ENCODE measurements around the gene LTA. TPM values are rescaled to one million over a fixed set of nuclear protein-coding genes. Genes with fewer than 3 reads are reported as not detected.
A peak's percentile ranks its signal among the peaks of the same experiment; 100 is the strongest.

Gene LTA
- total and polyA plus RNA-seq, 7 donors, result 0.05 to 0.10 TPM; not detected in 5

GRCh38 chr6:31620586-31621319 lies 48.7 kb downstream of the LTA start, which contains the start of gene PRRC2A:
Gene PRRC2A (plus strand): TSS chr6:31620715. CDS start chr6:31622790, 2,075 bp downstream.
- WGBS, 3 donors, result 0 to 2% (median 1%) methylated on average over 30 to 67 of the region's 67 CpGs
- Histone ChIP-seq H3K4me1 (peaks cover 16% of the 10 kb centered on the region), H3K36me3 (ENCODE audit: insufficient read depth in 1 of 2, low read depth in 1 of 2) (peaks cover 14 to 39% of the 10 kb centered on the region in 2 donors), H3K27ac (peak within 1 kb of the TSS; percentile 96), H3K4me3 (peak within 1 kb of the TSS; percentile 88), H3K27me3 (ENCODE audit: insufficient read depth in 3 of 3, low read length in 2 of 3) (no peaks in the 10 kb centered on the region), H3K9me3 (no peaks in the 10 kb centered on the region)
- peak; percentile 58 to 71 (median 64) for ATAC-seq
- DNase-seq, result no peak
- TF ChIP-seq CTCF (IDR thresholded peaks at IDR 0.05), result no peak
- intact Hi-C loops (cut with DNase I), result loop anchor here in 1 of 2 donors (2.0 kb wide), 1 partner anchor 32 kb away; the partner anchor contains the start of gene BAG6

GRCh38 chr6:31621320-31621939 lies 49.3 kb downstream of the LTA start:
- ATAC-seq (no peak), DNase-seq (no peak)
- Histone ChIP-seq H3K27me3 (ENCODE audit: insufficient read depth in 3 of 3, low read length in 2 of 3) (no peaks in the 10 kb centered on the region), H3K27ac (peak overlapping the region; percentile 96), H3K4me3 (peak overlapping the region; percentile 88), H3K9me3 (no peaks in the 10 kb centered on the region), H3K4me1 (peaks cover 16% of the 10 kb centered on the region), H3K36me3 (ENCODE audit: insufficient read depth in 1 of 2, low read depth in 1 of 2) (peaks cover 15 to 46% of the 10 kb centered on the region in 2 donors)
- no peak for TF ChIP-seq CTCF (IDR thresholded peaks at IDR 0.05)
- intact Hi-C loops (cut with DNase I), result loop anchor here in 1 of 2 donors (2.0 kb wide), 1 partner anchor 31 kb away; the partner anchor contains the start of gene BAG6
- 13 to 17% (median 16%) methylated on average over 15 of the region's 15 CpGs for WGBS, 3 donors

GRCh38 chr6:31621991-31622390 lies 49.9 kb downstream of the LTA start:
- Histone ChIP-seq H3K36me3 (ENCODE audit: insufficient read depth in 1 of 2, low read depth in 1 of 2) (peaks cover 15 to 51% of the 10 kb centered on the region in 2 donors), H3K4me1 (peaks cover 16% of the 10 kb centered on the region), H3K4me3 (peak overlapping the region; percentile 88), H3K27me3 (ENCODE audit: insufficient read depth in 3 of 3, low read length in 2 of 3) (no peaks in the 10 kb centered on the region), H3K9me3 (no peaks in the 10 kb centered on the region), H3K27ac (peak overlapping the region; percentile 96)
- ATAC-seq (no peak), DNase-seq (no peak)
- WGBS, 3 donors, result 23 to 33% (median 30%) methylated on average over 4 of the region's 4 CpGs
- no peak for TF ChIP-seq CTCF (IDR thresholded peaks at IDR 0.05)
- intact Hi-C loops (cut with DNase I), result loop anchor here (2.0 kb wide), 2 partner anchors 29 to 31 kb away; partner anchors contain the start of gene BAG6 (in 1 of the 2)

GRCh38 chr6:31622684-31623091 lies 50.6 kb downstream of the LTA start:
- H3K36me3 ChIP-seq (ENCODE audit: insufficient read depth in 1 of 2, low read depth in 1 of 2), result peaks cover 18 to 58% of the 10 kb centered on the region in 2 donors
- H3K27ac ChIP-seq, result no peak overlapping the region
- intact Hi-C loops (cut with DNase I), result loop anchor here in 1 of 2 donors (2.0 kb wide), 1 partner anchor 28 kb away; no protein-coding TSS in a partner anchor
- 58 to 69% (median 59%) methylated on average over 10 of the region's 10 CpGs for WGBS, 3 donors
- DNase-seq, result no peak
- H3K4me1 ChIP-seq, result peaks cover 16% of the 10 kb centered on the region
- ATAC-seq, result no peak
- no peak overlapping the region for H3K4me3 ChIP-seq
- H3K9me3 ChIP-seq, result no peaks in the 10 kb centered on the region
- H3K27me3 ChIP-seq (ENCODE audit: insufficient read depth in 3 of 3, low read length in 2 of 3), result no peaks in the 10 kb centered on the region
- no peak for TF ChIP-seq CTCF (IDR thresholded peaks at IDR 0.05)

Other genes starting within 250 kb of the LTA start
Only the 30 nearest of the 34 such genes appear.
- 100 to 1,000 TPM; 185 to 402 (median 277) TPM for gene HLA-B, start 215.1 kb upstream of the LTA start, total RNA-seq
- 100 to 1,000 TPM; 138 to 237 (median 218) TPM for gene HLA-B, start 215.1 kb upstream of the LTA start, polyA plus RNA-seq
- gene MICA, start 168.7 kb upstream of the LTA start, total RNA-seq, result 1 to 10 TPM; 2.7 to 5.7 (median 4.2) TPM
- gene MICA, start 168.7 kb upstream of the LTA start, polyA plus RNA-seq, result 1 to 10 TPM; 4.1 to 5.7 (median 5.0) TPM
- 1 to 10 TPM in 1 of 4 donors, under 1 TPM in 3; 0.65 to 1.0 (median 0.75) TPM for gene MICB, start 74.1 kb upstream of the LTA start, total RNA-seq
- gene MICB, start 74.1 kb upstream of the LTA start, polyA plus RNA-seq, result under 1 TPM; 0.25 to 0.42 (median 0.25) TPM
- not detected for gene MCCD1, start 43.3 kb upstream of the LTA start, total RNA-seq
- gene MCCD1, start 43.3 kb upstream of the LTA start, polyA plus RNA-seq, result not detected
- gene DDX39B, start 30.3 kb upstream of the LTA start, total RNA-seq, result 100 to 1,000 TPM; 141 to 186 (median 165) TPM
- 100 to 1,000 TPM; 128 to 174 (median 134) TPM for gene DDX39B, start 30.3 kb upstream of the LTA start, polyA plus RNA-seq
- gene ATP6V1G2, start 25.7 kb upstream of the LTA start, total RNA-seq, result 1 to 10 TPM in 2 of 4 donors, under 1 TPM in 2; 0.66 to 2.8 (median 0.94) TPM
- gene ATP6V1G2, start 25.7 kb upstream of the LTA start, polyA plus RNA-seq, result 1 to 10 TPM in 2 of 3 donors, under 1 TPM in 1; 0.95 to 4.7 (median 1.7) TPM
- 10 to 100 TPM; 13.7 to 19.1 (median 15.4) TPM for gene NFKBIL1, start 24.7 kb upstream of the LTA start, total RNA-seq
- gene NFKBIL1, start 24.7 kb upstream of the LTA start, polyA plus RNA-seq, result 10 to 100 TPM; 20.8 to 29.3 (median 21.6) TPM
- gene TNF, start 3.3 kb downstream of the LTA start, total RNA-seq, result under 1 TPM in 3 of 4 donors, not detected in 1; 0.34 to 0.81 (median 0.61) TPM
- under 1 TPM in 2 of 3 donors, not detected in 1; 0.09 TPM for gene TNF, start 3.3 kb downstream of the LTA start, polyA plus RNA-seq
- under 1 TPM; 0.69 to 0.79 (median 0.74) TPM for gene LTB, start 10.1 kb downstream of the LTA start, total RNA-seq
- 1 to 10 TPM in 1 of 3 donors, under 1 TPM in 2; 0.08 to 1.0 (median 0.17) TPM for gene LTB, start 10.1 kb downstream of the LTA start, polyA plus RNA-seq
- gene LST1, start 14.0 kb downstream of the LTA start, total RNA-seq, result 1 to 10 TPM; 1.8 to 5.6 (median 3.1) TPM
- gene LST1, start 14.0 kb downstream of the LTA start, polyA plus RNA-seq, result 1 to 10 TPM; 1.2 to 1.8 (median 1.7) TPM
- gene NCR3, start 20.7 kb downstream of the LTA start, total RNA-seq, result not detected
- gene NCR3, start 20.7 kb downstream of the LTA start, polyA plus RNA-seq, result under 1 TPM in 2 of 3 donors, not detected in 1; 0.08 to 0.20 TPM
- gene AIF1, start 42.9 kb downstream of the LTA start, total RNA-seq, result 1 to 10 TPM; 2.6 to 9.5 (median 4.6) TPM
- gene AIF1, start 42.9 kb downstream of the LTA start, polyA plus RNA-seq, result 10 to 100 TPM in 1 of 3 donors, 1 to 10 TPM in 2; 4.9 to 11.3 (median 5.7) TPM
- 100 to 1,000 TPM in 1 of 4 donors, 10 to 100 TPM in 3; 80.1 to 116 (median 81.7) TPM for gene PRRC2A, start 48.4 kb downstream of the LTA start, total RNA-seq
- 100 to 1,000 TPM in 1 of 3 donors, 10 to 100 TPM in 2; 60.2 to 119 (median 65.3) TPM for gene PRRC2A, start 48.4 kb downstream of the LTA start, polyA plus RNA-seq
- 100 to 1,000 TPM; 317 to 370 (median 341) TPM for gene BAG6, start 80.4 kb downstream of the LTA start, total RNA-seq
- gene BAG6, start 80.4 kb downstream of the LTA start, polyA plus RNA-seq, result 100 to 1,000 TPM; 294 to 419 (median 302) TPM
- gene APOM, start 83.6 kb downstream of the LTA start, total RNA-seq, result 1 to 10 TPM; 1.9 to 3.0 (median 2.3) TPM
- 1 to 10 TPM; 1.8 to 3.5 (median 2.0) TPM for gene APOM, start 83.6 kb downstream of the LTA start, polyA plus RNA-seq
- 10 to 100 TPM; 13.5 to 21.2 (median 16.1) TPM for gene C6orf47, start 88.5 kb downstream of the LTA start, total RNA-seq
- 10 to 100 TPM; 19.4 to 36.0 (median 22.9) TPM for gene C6orf47, start 88.5 kb downstream of the LTA start, polyA plus RNA-seq
- gene GPANK1, start 92.7 kb downstream of the LTA start, total RNA-seq, result 10 to 100 TPM; 13.6 to 22.6 (median 15.3) TPM
- gene GPANK1, start 92.7 kb downstream of the LTA start, polyA plus RNA-seq, result 10 to 100 TPM; 23.5 to 49.7 (median 24.2) TPM
- gene CSNK2B, start 93.8 kb downstream of the LTA start, total RNA-seq, result 100 to 1,000 TPM; 102 to 129 (median 103) TPM
- gene CSNK2B, start 93.8 kb downstream of the LTA start, polyA plus RNA-seq, result 100 to 1,000 TPM; 151 to 208 (median 160) TPM
- gene LY6G5B, start 97.7 kb downstream of the LTA start, total RNA-seq, result 1 to 10 TPM; 1.7 to 8.4 (median 3.0) TPM
- gene LY6G5B, start 97.7 kb downstream of the LTA start, polyA plus RNA-seq, result 1 to 10 TPM; 2.5 to 2.9 (median 2.9) TPM
- 1 to 10 TPM in 3 of 4 donors, under 1 TPM in 1; 0.75 to 3.2 (median 2.3) TPM for gene LY6G5C, start 108.8 kb downstream of the LTA start, total RNA-seq
- 1 to 10 TPM; 1.4 to 2.3 (median 1.9) TPM for gene LY6G5C, start 108.8 kb downstream of the LTA start, polyA plus RNA-seq
- 10 to 100 TPM; 26.6 to 36.5 (median 30.5) TPM for gene ABHD16A, start 131.0 kb downstream of the LTA start, total RNA-seq
- gene ABHD16A, start 131.0 kb downstream of the LTA start, polyA plus RNA-seq, result 10 to 100 TPM; 34.4 to 56.6 (median 50.0) TPM
- gene LY6G6F, start 134.6 kb downstream of the LTA start, total RNA-seq, result not detected
- gene LY6G6F, start 134.6 kb downstream of the LTA start, polyA plus RNA-seq, result under 1 TPM in 1 of 3 donors, not detected in 2; 0.05 TPM
- gene LY6G6D, start 143.1 kb downstream of the LTA start, total RNA-seq, result not detected
- not detected for gene LY6G6D, start 143.1 kb downstream of the LTA start, polyA plus RNA-seq
- gene LY6G6C, start 149.5 kb downstream of the LTA start, total RNA-seq, result not detected
- not detected for gene LY6G6C, start 149.5 kb downstream of the LTA start, polyA plus RNA-seq
- gene MPIG6B, start 151.1 kb downstream of the LTA start, total RNA-seq, result under 1 TPM; 0.10 to 0.37 (median 0.22) TPM
- under 1 TPM in 1 of 3 donors, not detected in 2; 0.04 TPM for gene MPIG6B, start 151.1 kb downstream of the LTA start, polyA plus RNA-seq
- 10 to 100 TPM in 2 of 4 donors, 1 to 10 TPM in 2; 8.4 to 16.2 (median 10.2) TPM for gene DDAH2, start 157.0 kb downstream of the LTA start, total RNA-seq
- gene DDAH2, start 157.0 kb downstream of the LTA start, polyA plus RNA-seq, result 10 to 100 TPM in 2 of 3 donors, 1 to 10 TPM in 1; 6.3 to 13.8 (median 11.3) TPM
- gene CLIC1, start 164.2 kb downstream of the LTA start, total RNA-seq, result 10 to 100 TPM; 29.1 to 51.2 (median 41.9) TPM
- gene CLIC1, start 164.2 kb downstream of the LTA start, polyA plus RNA-seq, result 10 to 100 TPM; 20.6 to 85.9 (median 35.1) TPM
- gene MSH5, start 167.7 kb downstream of the LTA start, total RNA-seq, result 1 to 10 TPM; 1.7 to 3.0 (median 1.8) TPM
- gene MSH5, start 167.7 kb downstream of the LTA start, polyA plus RNA-seq, result 1 to 10 TPM; 1.4 to 2.7 (median 1.7) TPM
- gene SAPCD1, start 190.4 kb downstream of the LTA start, total RNA-seq, result under 1 TPM in 1 of 4 donors, not detected in 3; 0.59 TPM
- under 1 TPM; 0.13 to 0.78 (median 0.23) TPM for gene SAPCD1, start 190.4 kb downstream of the LTA start, polyA plus RNA-seq
- 1 to 10 TPM; 5.2 to 8.0 (median 7.5) TPM for gene VWA7, start 205.0 kb downstream of the LTA start, total RNA-seq
- 1 to 10 TPM in 2 of 3 donors, under 1 TPM in 1; 0.76 to 3.5 (median 1.8) TPM for gene VWA7, start 205.0 kb downstream of the LTA start, polyA plus RNA-seq

Measured in psoas muscle (tissue), 8 donors.